MM.1S (cell line): ENCODE measurements around the gene FAM110D.

Experiments
- CTCF ChIP-seq: fragments of 300-600 bp; sonication (generic); IDR thresholded peaks from 2 replicates; pipeline ENCODE4 v1.5.1; 2016; ENCODE audit warnings: antibody characterized with exemption, low read length, mixed read lengths
- EZH2 ChIP-seq: fragments of 300-600 bp; sonication (generic); optimal IDR thresholded peaks from 2 replicates; pipeline ENCODE3; 2017; ENCODE audit warnings: low read depth, mild to moderate bottlenecking, antibody characterized with exemption, low read length, mixed read lengths

GRCh38 chr1:26175346-26175745, 16.5 kb downstream of the FAM110D start:
- no peak for TF ChIP-seq EZH2
- no peak for TF ChIP-seq CTCF
